Measurements from ENCODE around the gene GALNTL6. TPM values are rescaled to one million over a fixed set of nuclear protein-coding genes. Genes with fewer than 3 reads are reported as not detected.

Gene GALNTL6
- total RNA-seq, 4 donors from 2014 or later, result 0.26 to 4.0 (median 1.5) TPM; not detected in 1

DNA sequence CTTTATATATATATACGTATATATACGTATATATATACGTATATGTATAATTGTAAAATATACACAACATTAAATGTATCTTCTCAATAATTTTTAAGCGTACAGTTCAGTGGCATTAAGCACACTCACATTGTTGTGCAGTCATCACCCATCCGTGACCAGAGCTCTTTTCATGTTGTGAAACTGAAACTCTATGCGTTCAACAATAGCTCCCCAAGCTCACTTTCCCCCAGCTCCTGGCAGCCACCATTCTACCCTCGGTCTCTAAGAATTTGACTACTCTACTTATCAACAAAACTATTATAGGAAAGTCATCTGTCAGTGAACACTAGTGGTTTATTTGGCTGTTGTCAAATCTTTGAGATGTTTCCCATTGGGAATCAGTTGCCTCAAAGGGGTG lies 733.6 kb downstream of the GALNTL6 start:
- H3K27ac ChIP-seq, result no peak overlapping the region
- H3K27me3 ChIP-seq, result no peaks in the 10 kb centered on the region
- H3K4me3 ChIP-seq, result no peak overlapping the region
- H3K36me3 ChIP-seq, result no peaks in the 10 kb centered on the region
- WGBS, result 68% methylated on average over 7 of the region's 7 CpGs
- TF ChIP-seq EP300 (IDR thresholded peaks at IDR 0.05) (no peak), POLR2A (IDR thresholded peaks at IDR 0.05) (no peak), POLR2AphosphoS5 (IDR thresholded peaks at IDR 0.05) (no peak)
- TF ChIP-seq, protein P1, sequence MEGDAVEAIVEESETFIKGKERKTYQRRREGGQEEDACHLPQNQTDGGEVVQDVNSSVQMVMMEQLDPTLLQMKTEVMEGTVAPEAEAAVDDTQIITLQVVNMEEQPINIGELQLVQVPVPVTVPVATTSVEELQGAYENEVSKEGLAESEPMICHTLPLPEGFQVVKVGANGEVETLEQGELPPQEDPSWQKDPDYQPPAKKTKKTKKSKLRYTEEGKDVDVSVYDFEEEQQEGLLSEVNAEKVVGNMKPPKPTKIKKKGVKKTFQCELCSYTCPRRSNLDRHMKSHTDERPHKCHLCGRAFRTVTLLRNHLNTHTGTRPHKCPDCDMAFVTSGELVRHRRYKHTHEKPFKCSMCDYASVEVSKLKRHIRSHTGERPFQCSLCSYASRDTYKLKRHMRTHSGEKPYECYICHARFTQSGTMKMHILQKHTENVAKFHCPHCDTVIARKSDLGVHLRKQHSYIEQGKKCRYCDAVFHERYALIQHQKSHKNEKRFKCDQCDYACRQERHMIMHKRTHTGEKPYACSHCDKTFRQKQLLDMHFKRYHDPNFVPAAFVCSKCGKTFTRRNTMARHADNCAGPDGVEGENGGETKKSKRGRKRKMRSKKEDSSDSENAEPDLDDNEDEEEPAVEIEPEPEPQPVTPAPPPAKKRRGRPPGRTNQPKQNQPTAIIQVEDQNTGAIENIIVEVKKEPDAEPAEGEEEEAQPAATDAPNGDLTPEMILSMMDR (IDR thresholded peaks at IDR 0.05), result no peak
- no peak for DNase-seq (ENCODE audit: low spot score in 2 of 2)
- no peaks in the 10 kb centered on the region for H3K9me3 ChIP-seq
- H3K4me1 ChIP-seq, result no peaks in the 10 kb centered on the region

DNA sequence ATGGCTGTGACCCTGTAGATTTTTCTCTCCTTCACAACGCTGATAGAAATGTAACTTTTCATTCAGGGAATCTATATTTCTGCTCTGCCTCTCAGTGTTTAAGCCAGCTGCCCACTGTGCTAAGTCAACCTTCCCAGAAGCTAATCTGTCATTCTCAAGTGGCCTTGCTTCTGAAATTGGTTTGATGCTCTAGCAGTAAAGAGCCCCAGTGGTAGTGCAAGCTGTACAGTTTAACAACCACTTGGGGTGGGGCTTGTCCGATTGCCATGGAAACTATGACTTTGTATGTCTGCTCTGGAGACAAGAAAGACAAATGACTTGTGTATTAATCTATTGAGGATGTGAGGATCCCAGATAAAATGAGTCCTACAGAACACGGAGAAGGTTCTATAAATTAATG lies 734.5 kb downstream of the GALNTL6 start:
- no peak for DNase-seq (ENCODE audit: low spot score in 2 of 2)
- H3K36me3 ChIP-seq, result no peaks in the 10 kb centered on the region
- 84% methylated on average over 3 of the region's 3 CpGs for WGBS
- TF ChIP-seq POLR2AphosphoS5 (IDR thresholded peaks at IDR 0.05), result no peak
- TF ChIP-seq, protein P1 (IDR thresholded peaks at IDR 0.05), result no peak
- no peak for TF ChIP-seq EP300 (IDR thresholded peaks at IDR 0.05)
- no peak for TF ChIP-seq POLR2A (IDR thresholded peaks at IDR 0.05)
- H3K9me3 ChIP-seq, result no peaks in the 10 kb centered on the region
- H3K4me1 ChIP-seq, result no peaks in the 10 kb centered on the region
- H3K27me3 ChIP-seq, result no peaks in the 10 kb centered on the region
- no peak overlapping the region for H3K27ac ChIP-seq
- H3K4me3 ChIP-seq, result no peak overlapping the region

GRCh38 chr4:172553216-172553615 lies 740.0 kb downstream of the GALNTL6 start:
- Histone ChIP-seq H3K4me3 (no peak overlapping the region), H3K36me3 (no peaks in the 10 kb centered on the region), H3K27me3 (no peaks in the 10 kb centered on the region), H3K9me3 (no peaks in the 10 kb centered on the region), H3K27ac (no peak overlapping the region), H3K4me1 (no peaks in the 10 kb centered on the region)
- 100% methylated on average over 1 of the region's 1 CpG for WGBS
- TF ChIP-seq POLR2AphosphoS5 (IDR thresholded peaks at IDR 0.05) (no peak), EP300 (IDR thresholded peaks at IDR 0.05) (no peak), POLR2A (IDR thresholded peaks at IDR 0.05) (no peak)
- TF ChIP-seq, protein P1 (IDR thresholded peaks at IDR 0.05), result no peak
- DNase-seq (ENCODE audit: low spot score in 2 of 2), result no peak

DNA sequence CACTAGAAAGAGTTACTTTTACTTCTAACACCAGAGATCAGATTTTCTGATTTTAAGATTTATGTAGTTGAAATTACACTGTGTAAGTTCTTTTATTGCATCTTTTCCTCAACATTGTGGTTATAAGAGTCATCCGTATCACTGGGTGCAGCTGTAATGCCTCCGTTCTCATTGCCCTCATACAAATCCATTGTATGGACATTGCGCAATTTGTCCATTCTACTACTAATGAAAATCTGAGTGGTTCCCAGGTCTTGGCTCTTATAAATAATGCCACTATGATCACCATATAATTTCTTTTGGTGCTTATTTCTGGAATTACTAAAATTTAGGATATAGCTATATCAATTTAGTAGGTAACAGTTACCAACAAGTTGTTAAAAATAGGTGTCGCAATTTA lies 741.4 kb downstream of the GALNTL6 start:
- no peak overlapping the region for H3K27ac ChIP-seq
- no peaks in the 10 kb centered on the region for H3K4me1 ChIP-seq
- TF ChIP-seq POLR2A (IDR thresholded peaks at IDR 0.05) (no peak), POLR2AphosphoS5 (IDR thresholded peaks at IDR 0.05) (no peak), EP300 (IDR thresholded peaks at IDR 0.05) (no peak)
- TF ChIP-seq, protein P1 (IDR thresholded peaks at IDR 0.05), result no peak
- no peaks in the 10 kb centered on the region for H3K27me3 ChIP-seq
- H3K36me3 ChIP-seq, result no peaks in the 10 kb centered on the region
- no peak overlapping the region for H3K4me3 ChIP-seq
- DNase-seq (ENCODE audit: low spot score in 2 of 2), result no peak
- H3K9me3 ChIP-seq, result no peaks in the 10 kb centered on the region
- WGBS, result 96% methylated on average over 4 of the region's 4 CpGs

GRCh38 chr4:172555725-172556124 lies 742.5 kb downstream of the GALNTL6 start:
- Histone ChIP-seq H3K4me1 (no peaks in the 10 kb centered on the region), H3K27me3 (no peaks in the 10 kb centered on the region), H3K9me3 (no peaks in the 10 kb centered on the region), H3K36me3 (no peaks in the 10 kb centered on the region), H3K27ac (no peak overlapping the region), H3K4me3 (no peak overlapping the region)
- WGBS, result 64% methylated on average over 2 of the region's 2 CpGs
- no peak for TF ChIP-seq POLR2AphosphoS5 (IDR thresholded peaks at IDR 0.05)
- no peak for DNase-seq (ENCODE audit: low spot score in 2 of 2)

GRCh38 chr4:172573899-172574298 lies 760.7 kb downstream of the GALNTL6 start:
- no peaks in the 10 kb centered on the region for H3K36me3 ChIP-seq
- no peak overlapping the region for H3K27ac ChIP-seq
- no peak for DNase-seq (ENCODE audit: low spot score in 2 of 2)
- no peaks in the 10 kb centered on the region for H3K27me3 ChIP-seq
- WGBS, result 38% methylated on average over 2 of the region's 2 CpGs
- H3K4me1 ChIP-seq, result peaks cover 2% of the 10 kb centered on the region
- no peaks in the 10 kb centered on the region for H3K9me3 ChIP-seq
- no peak overlapping the region for H3K4me3 ChIP-seq
- TF ChIP-seq EP300 (IDR thresholded peaks at IDR 0.05) (no peak), POLR2AphosphoS5 (IDR thresholded peaks at IDR 0.05) (no peak), POLR2A (IDR thresholded peaks at IDR 0.05) (no peak)
- TF ChIP-seq, protein P1 (IDR thresholded peaks at IDR 0.05), result no peak

Data from suprapubic skin (tissue), 4 donors.